ENCODE measurements around the gene RALGPS2. TPM values are rescaled to one million over a fixed set of nuclear protein-coding genes. Genes with fewer than 3 reads are reported as not detected.

RALGPS2 gene
- total RNA-seq, 1 donor from 2014 or later = 29.8 TPM

- peaks cover 2% of the 10 kb centered on the region for H3K27me3 Mint-ChIP-seq (ENCODE audit: unreplicated experiment)
- peak overlapping the region; percentile 5 for H3K27ac Mint-ChIP-seq (ENCODE audit: unreplicated experiment)
- no peak for DNase-seq (ENCODE audit: low spot score)
- no peak overlapping the region for H3K4me3 Mint-ChIP-seq (ENCODE audit: unreplicated experiment)
- H3K36me3 Mint-ChIP-seq (ENCODE audit: low read depth, unreplicated experiment) = no peaks in the 10 kb centered on the region
- TF ChIP-seq, protein P1, sequence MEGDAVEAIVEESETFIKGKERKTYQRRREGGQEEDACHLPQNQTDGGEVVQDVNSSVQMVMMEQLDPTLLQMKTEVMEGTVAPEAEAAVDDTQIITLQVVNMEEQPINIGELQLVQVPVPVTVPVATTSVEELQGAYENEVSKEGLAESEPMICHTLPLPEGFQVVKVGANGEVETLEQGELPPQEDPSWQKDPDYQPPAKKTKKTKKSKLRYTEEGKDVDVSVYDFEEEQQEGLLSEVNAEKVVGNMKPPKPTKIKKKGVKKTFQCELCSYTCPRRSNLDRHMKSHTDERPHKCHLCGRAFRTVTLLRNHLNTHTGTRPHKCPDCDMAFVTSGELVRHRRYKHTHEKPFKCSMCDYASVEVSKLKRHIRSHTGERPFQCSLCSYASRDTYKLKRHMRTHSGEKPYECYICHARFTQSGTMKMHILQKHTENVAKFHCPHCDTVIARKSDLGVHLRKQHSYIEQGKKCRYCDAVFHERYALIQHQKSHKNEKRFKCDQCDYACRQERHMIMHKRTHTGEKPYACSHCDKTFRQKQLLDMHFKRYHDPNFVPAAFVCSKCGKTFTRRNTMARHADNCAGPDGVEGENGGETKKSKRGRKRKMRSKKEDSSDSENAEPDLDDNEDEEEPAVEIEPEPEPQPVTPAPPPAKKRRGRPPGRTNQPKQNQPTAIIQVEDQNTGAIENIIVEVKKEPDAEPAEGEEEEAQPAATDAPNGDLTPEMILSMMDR (IDR thresholded peaks at IDR 0.05; ENCODE audit: unreplicated experiment) = no peak
- peaks cover 12% of the 10 kb centered on the region for H3K4me1 Mint-ChIP-seq (ENCODE audit: unreplicated experiment)
- H3K9me3 Mint-ChIP-seq (ENCODE audit: unreplicated experiment) = no peaks in the 10 kb centered on the region
Observed at GRCh38 chr1:178942285-178943198, 217.5 kb downstream of the RALGPS2 start.

- H3K4me3 Mint-ChIP-seq (ENCODE audit: unreplicated experiment) = no peak overlapping the region
- H3K27me3 Mint-ChIP-seq (ENCODE audit: unreplicated experiment) = peaks cover 4% of the 10 kb centered on the region
- no peaks in the 10 kb centered on the region for H3K36me3 Mint-ChIP-seq (ENCODE audit: low read depth, unreplicated experiment)
- H3K9me3 Mint-ChIP-seq (ENCODE audit: unreplicated experiment) = no peaks in the 10 kb centered on the region
- TF ChIP-seq, protein P1 (IDR thresholded peaks at IDR 0.05; ENCODE audit: unreplicated experiment) = no peak
- peaks cover 12% of the 10 kb centered on the region for H3K4me1 Mint-ChIP-seq (ENCODE audit: unreplicated experiment)
- DNase-seq (ENCODE audit: low spot score) = no peak
- H3K27ac Mint-ChIP-seq (ENCODE audit: unreplicated experiment) = no peak overlapping the region
Observed at GRCh38 chr1:178944729-178945128, 219.7 kb downstream of the RALGPS2 start.

DNA sequence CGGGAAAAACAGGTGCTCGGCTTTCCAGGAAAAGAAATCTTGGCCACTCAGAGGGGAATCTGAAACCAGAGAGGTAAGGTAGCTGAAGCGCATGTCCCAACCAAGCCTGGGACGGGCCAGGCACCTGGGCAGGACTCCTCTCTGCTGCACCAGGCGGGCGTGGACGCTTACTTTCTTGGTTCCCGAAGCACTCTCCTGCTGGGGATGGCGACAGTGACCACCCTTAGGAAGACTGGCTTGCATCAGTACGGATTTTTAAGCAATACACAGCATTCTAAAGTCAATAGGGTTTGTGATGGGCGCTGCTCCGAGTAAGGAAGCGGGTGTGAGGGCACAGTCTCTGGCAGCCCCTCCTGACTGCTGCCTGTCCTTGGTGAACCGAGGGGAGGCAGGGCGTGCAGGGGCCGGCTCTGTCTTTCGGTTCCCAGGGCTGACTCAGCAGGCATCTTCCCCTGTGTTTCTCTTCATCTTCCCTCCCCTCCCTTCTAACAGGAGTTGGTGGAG lies 220.8 kb downstream of the RALGPS2 start:
- H3K4me3 Mint-ChIP-seq (ENCODE audit: unreplicated experiment) = no peak overlapping the region
- DNase-seq (ENCODE audit: low spot score) = no peak
- H3K36me3 Mint-ChIP-seq (ENCODE audit: low read depth, unreplicated experiment) = no peaks in the 10 kb centered on the region
- H3K9me3 Mint-ChIP-seq (ENCODE audit: unreplicated experiment) = no peaks in the 10 kb centered on the region
- H3K27me3 Mint-ChIP-seq (ENCODE audit: unreplicated experiment) = peaks cover 4% of the 10 kb centered on the region
- no peak overlapping the region for H3K27ac Mint-ChIP-seq (ENCODE audit: unreplicated experiment)
- TF ChIP-seq, protein P1 (IDR thresholded peaks at IDR 0.05; ENCODE audit: unreplicated experiment) = no peak
- peaks cover 12% of the 10 kb centered on the region for H3K4me1 Mint-ChIP-seq (ENCODE audit: unreplicated experiment)

- Mint-ChIP-seq H3K27ac (ENCODE audit: unreplicated experiment) (no peak overlapping the region), H3K27me3 (ENCODE audit: unreplicated experiment) (peaks cover 4% of the 10 kb centered on the region), H3K4me1 (ENCODE audit: unreplicated experiment) (peaks cover 9% of the 10 kb centered on the region), H3K4me3 (ENCODE audit: unreplicated experiment) (no peak overlapping the region), H3K36me3 (ENCODE audit: low read depth, unreplicated experiment) (no peaks in the 10 kb centered on the region), H3K9me3 (ENCODE audit: unreplicated experiment) (no peaks in the 10 kb centered on the region)
- no peak for DNase-seq (ENCODE audit: low spot score)
- TF ChIP-seq, protein P1 (IDR thresholded peaks at IDR 0.05; ENCODE audit: unreplicated experiment) = no peak
Observed at GRCh38 chr1:178946416-178946815, 221.4 kb downstream of the RALGPS2 start.
